HepG2 (cell line): ENCODE measurements around the gene TMEM219. TPM values are rescaled to one million over a fixed set of nuclear protein-coding genes. Genes with fewer than 3 reads are reported as not detected.

Experiments
- ATAC-seq: fragments of 200-7000 bp; cut with Tn5 transposase; 3 replicates; pipeline ENCODE4 v1.9.1; 2020; ENCODE audit warnings: mild to moderate bottlenecking, moderate library complexity
- BruUV-seq: library from RNA; stranded (reverse); fragments of 400-500 nt; replicated peaks from 2 replicates; lab custom pipeline; 2021; lab: Mats Ljungman, UMichigan
- CTCF ChIA-PET: fragments of 300-600 bp; formaldehyde crosslinking; extraction: SDS; loops from one replicate; lab custom pipeline; 2021; ENCODE audit warnings: low total read pairs, inconsistent platforms, low intra/inter-chr PET ratio; lab: Yijun Ruan, JAX
- POLR2A ChIA-PET: fragments of 350-600 bp; sonication (Branson Sonifier 250); formaldehyde crosslinking; loops from one replicate; lab custom pipeline; 2020; ENCODE audit warnings: antibody characterized with exemption, inconsistent platforms; lab: Yijun Ruan, JAX
- DNase-seq: peaks from one replicate; pipeline ENCODE4 v3.0.0-alpha.2; 2015; ENCODE audit warnings: low spot score
- FAIRE-seq: peaks from 3 replicates; lab custom pipeline; 2011; peaks lifted over from hg19 to GRCh38; lab: Jason Lieb, UNC
- H2AFZ ChIP-seq: one replicate; pipeline ENCODE4 v1.6.1; 2011; ENCODE audit warnings: low read length, inconsistent platforms
- H3K27ac ChIP-seq: fragments of 300-600 bp; 3 replicates; pipeline ENCODE4 v1.8.0; 2011; ENCODE audit warnings: mixed run types, mild to moderate bottlenecking, mixed read lengths, low read length, inconsistent platforms; ENCODE audit not compliant: insufficient read depth; ENCODE audit errors: extremely low read length
- H3K27me3 ChIP-seq, 2 experiments: fragments of 200-600 bp in 1 of 2; 2 replicates in 1 of 2; 3 replicates in 1 of 2; pipeline versions ENCODE4 v1.6.0 to v1.8.0; 2011; ENCODE audit warnings: low read length in 2 of 2, mild to moderate bottlenecking in 2 of 2, moderate library complexity in 2 of 2, inconsistent platforms in 1 of 2; ENCODE audit not compliant: insufficient read depth in 2 of 2, control insufficient read depth in 1 of 2
- H3K36me3 ChIP-seq, 2 experiments: fragments of 200-600 bp in 1 of 2; replicated peaks in 1 of 2; 2 replicates in 1 of 2; 3 replicates in 1 of 2; pipeline versions ENCODE4 v1.5.1 to v1.8.0; 2011; ENCODE audit warnings: low read length in 2 of 2, inconsistent platforms in 1 of 2; ENCODE audit not compliant: insufficient read depth in 2 of 2, control insufficient read depth in 1 of 2
- H3K4me1 ChIP-seq: 2 replicates; pipeline ENCODE4 v1.5.1; 2012; ENCODE audit warnings: low read length, inconsistent platforms; ENCODE audit not compliant: insufficient read depth
- H3K4me2 ChIP-seq: 2 replicates; pipeline ENCODE4 v1.6.0; 2011; ENCODE audit warnings: low read depth, low read length, inconsistent platforms
- H3K4me3 ChIP-seq, 3 experiments: fragments of 200-600 bp in 1 of 3; sonication (generic), shearing (Covaris generic) in 1 of 3; replicated peaks in 1 of 3; 2 replicates each; pipeline ENCODE4 v1.5.1; 2011 to 2016; ENCODE audit warnings: low read length in 3 of 3, inconsistent platforms in 2 of 3, low read depth in 2 of 3, mild to moderate bottlenecking in 2 of 3, control low read depth in 1 of 3, mixed read lengths in 1 of 3; ENCODE audit not compliant: insufficient read depth in 1 of 3
- H3K79me2 ChIP-seq: one replicate; pipeline ENCODE4 v1.6.1; 2011; ENCODE audit warnings: low read length, inconsistent platforms; ENCODE audit not compliant: insufficient read depth
- H3K9ac ChIP-seq: 2 replicates; pipeline ENCODE4 v1.6.0; 2011; ENCODE audit warnings: mild to moderate bottlenecking, low read depth, low read length, inconsistent platforms; ENCODE audit not compliant: insufficient read depth
- H3K9me3 ChIP-seq: 2 replicates; pipeline ENCODE4 v1.5.1; 2012; ENCODE audit warnings: mild to moderate bottlenecking, low read length
- H4K20me1 ChIP-seq: 2 replicates; pipeline ENCODE4 v1.6.0; 2011; ENCODE audit warnings: inconsistent platforms, mild to moderate bottlenecking, low read length, moderate library complexity; ENCODE audit not compliant: insufficient read depth
- ATF7-NPFF ChIP-seq: sonication (generic); formaldehyde crosslinking; IDR thresholded peaks from 2 replicates; pipeline ENCODE4 v1.8.1; 2023; ENCODE audit warnings: mild to moderate bottlenecking, low read depth, missing genetic modification reagents, moderate library complexity
- EEA1 ChIP-seq: sonication (generic); formaldehyde crosslinking; IDR thresholded peaks from 2 replicates; pipeline ENCODE4 v1.5.1; 2020; ENCODE audit warnings: mild to moderate bottlenecking, missing genetic modification reagents, borderline replicate concordance
- FOXP4 ChIP-seq: sonication (generic); formaldehyde crosslinking; IDR thresholded peaks from 2 replicates; pipeline ENCODE4 v1.4.0; 2020; ENCODE audit warnings: missing genetic modification reagents
- GATA4 ChIP-seq: sonication (generic); IDR thresholded peaks from 2 replicates; pipeline ENCODE4 v1.6.1; 2016; ENCODE audit warnings: antibody characterized with exemption, low read depth, borderline replicate concordance
- MED8 ChIP-seq: sonication (generic); formaldehyde crosslinking; IDR thresholded peaks from 2 replicates; pipeline ENCODE4 v1.8.1; 2023; ENCODE audit warnings: mild to moderate bottlenecking, missing genetic modification reagents; ENCODE audit not compliant: insufficient replicate concordance
- NR2F6 ChIP-seq, 2 experiments: IDR thresholded peaks; 2 replicates each; pipeline ENCODE4 v1.6.1; 2016; ENCODE audit warnings: antibody characterized with exemption in 1 of 2, mild to moderate bottlenecking in 1 of 2
- SKIL ChIP-seq: sonication (generic); formaldehyde crosslinking; IDR thresholded peaks from 2 replicates; pipeline ENCODE4 v1.8.0; 2022; ENCODE audit warnings: missing genetic modification reagents, mild to moderate bottlenecking, moderate library complexity, borderline replicate concordance
- TP53 ChIP-seq: sonication (generic); formaldehyde crosslinking; conservative IDR thresholded peaks from 2 replicates; pipeline ENCODE4 v1.4.0; 2020; ENCODE audit warnings: missing genetic modification reagents
- ZMYM3 ChIP-seq: sonication (generic); formaldehyde crosslinking; IDR thresholded peaks from 2 replicates; pipeline ENCODE4 v1.5.1; 2020; ENCODE audit warnings: mild to moderate bottlenecking, missing genetic modification reagents
- ZNF484 ChIP-seq: sonication (generic); formaldehyde crosslinking; IDR thresholded peaks from 2 replicates; pipeline ENCODE4 v1.5.1; 2020; ENCODE audit warnings: mild to moderate bottlenecking, low read depth, missing genetic modification reagents, borderline replicate concordance
- ZNF737 ChIP-seq: sonication (generic); formaldehyde crosslinking; IDR thresholded peaks from 2 replicates; pipeline ENCODE4 v1.5.0; 2020; ENCODE audit warnings: missing genetic modification reagents, mild to moderate bottlenecking, borderline replicate concordance
- ZNF772 ChIP-seq: sonication (generic); formaldehyde crosslinking; IDR thresholded peaks from 2 replicates; pipeline ENCODE4 v1.5.0; 2020; ENCODE audit warnings: mild to moderate bottlenecking, missing genetic modification reagents
- ZSCAN5A ChIP-seq: sonication (generic); formaldehyde crosslinking; IDR thresholded peaks from 2 replicates; pipeline ENCODE4 v1.8.0; 2022; ENCODE audit warnings: mild to moderate bottlenecking, missing genetic modification reagents, borderline replicate concordance
- WGBS: methylation state at CpG from one replicate; pipeline ENCODE4 v1.1.6; 2017; ENCODE audit warnings: low lambda C conversion rate; 5-methylcytosine and 5-hydroxymethylcytosine counted together
- in situ Hi-C: cut with HindIII; loops from 2 replicates; pipeline ENCODE4 v1.10.0; 2017; ENCODE audit warnings: low pct_unique_long_range_greater_than_20kb; ENCODE audit not compliant: extremely low pct_ligation_motif_present
- intact Hi-C: fragments of 100-400 bp; cut with micrococcal nuclease; formaldehyde crosslinking; loops from one replicate; pipeline ENCODE4 v1.10.0; 2022; ENCODE audit not compliant: unreplicated experiment
- polyA plus RNA-seq, 8 experiments: library from polyadenylated mRNA; depleted of rRNA in 3 of 8; stranded (reverse) in 7 of 8; unstranded in 1 of 8; fragments of >200 nt; fragmentation: Illumina TruSeq in 4 of 8; extraction: Trizol in 4 of 8; gene quantifications; 2 replicates each; pipeline versions ENCODE4 v1.2.1 to v1.2.3, GENCODE V29; 2011 to 2016; ENCODE audit warnings: low read depth in 4 of 8, missing spikeins in 1 of 8, mixed read lengths in 1 of 8; ENCODE audit not compliant: insufficient read depth in 1 of 8
- total RNA-seq, 5 experiments: library from RNA; depleted of rRNA; stranded (reverse); fragments of >200 nt; fragmentation: Illumina TruSeq; extraction: Trizol; gene quantifications; 2 replicates each; pipeline ENCODE4 v1.2.3, GENCODE V29; 2016; ENCODE audit warnings: low read depth in 1 of 5
- TF ChIP-seq, protein P1 (sequence below): sonication (generic); formaldehyde crosslinking; IDR thresholded peaks from 2 replicates; pipeline ENCODE4 v1.4.0; 2020; ENCODE audit warnings: mild to moderate bottlenecking, low read depth, missing genetic modification reagents

Gene TMEM219
- total and polyA plus RNA-seq, 2 of the 13 experiments (the other 11 are each of a cell fraction or from before 2014, with no cell fraction given), result 105 to 115 TPM

DNA sequence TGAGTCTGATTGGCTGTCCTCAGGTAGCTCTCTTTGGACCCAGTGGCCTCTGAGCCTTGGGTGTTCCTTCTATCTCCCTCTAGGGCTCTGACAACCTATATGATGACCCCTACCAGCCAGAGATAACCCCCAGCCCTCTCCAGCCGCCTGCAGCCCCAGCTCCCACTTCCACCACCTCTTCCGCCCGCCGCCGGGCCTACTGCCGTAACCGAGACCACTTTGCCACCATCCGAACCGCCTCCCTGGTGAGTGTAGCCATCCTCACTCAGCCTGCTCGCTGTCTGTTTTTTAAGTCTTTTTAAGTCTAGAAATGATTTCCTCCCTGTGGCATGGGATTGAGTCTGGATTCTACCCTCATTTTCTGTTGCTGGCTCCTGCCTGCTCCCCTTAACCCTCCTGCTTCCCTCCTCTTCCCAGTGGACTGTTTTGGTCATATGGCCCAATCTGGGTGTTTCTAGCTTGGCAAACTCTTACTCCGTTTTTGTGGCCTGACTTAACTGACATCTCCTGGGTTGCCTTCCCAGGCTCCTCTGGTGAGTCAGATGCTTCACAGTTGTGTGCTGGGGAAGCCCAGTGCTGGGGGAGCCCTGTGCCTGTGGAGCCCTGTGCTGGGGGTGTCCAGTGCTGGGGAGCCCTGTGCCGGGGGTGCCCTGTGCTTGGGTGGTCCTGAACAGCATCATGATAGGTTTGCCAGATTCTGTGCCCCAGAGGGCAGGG is 21.7 kb downstream of the TMEM219 start:
- H3K27me3 ChIP-seq, result no peaks in the 10 kb centered on the region
- TF ChIP-seq FOXP4, result no peak
- TF ChIP-seq ZNF737 (CRISPR knock-in tag), result no peak
- TF ChIP-seq ZNF484 (CRISPR knock-in tag), result no peak
- TF ChIP-seq EEA1, result no peak
- TF ChIP-seq ATF7-NPFF, result no peak
- TF ChIP-seq SKIL (CRISPR knock-in tag), result no peak
- TF ChIP-seq ZNF772 (CRISPR knock-in tag), result no peak
- TF ChIP-seq MED8 (CRISPR knock-in tag), result no peak
- TF ChIP-seq TP53 (CRISPR knock-in tag), result no peak
- TF ChIP-seq ZMYM3 (CRISPR knock-in tag), result no peak
- TF ChIP-seq, protein P1, sequence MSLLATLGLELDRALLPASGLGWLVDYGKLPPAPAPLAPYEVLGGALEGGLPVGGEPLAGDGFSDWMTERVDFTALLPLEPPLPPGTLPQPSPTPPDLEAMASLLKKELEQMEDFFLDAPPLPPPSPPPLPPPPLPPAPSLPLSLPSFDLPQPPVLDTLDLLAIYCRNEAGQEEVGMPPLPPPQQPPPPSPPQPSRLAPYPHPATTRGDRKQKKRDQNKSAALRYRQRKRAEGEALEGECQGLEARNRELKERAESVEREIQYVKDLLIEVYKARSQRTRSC (CRISPR knock-in tag), result no peak
- no peak for TF ChIP-seq NR2F6 (IDR thresholded peaks at IDR 0.05)
- TF ChIP-seq NR2F6 (CRISPR knock-in tag; IDR thresholded peaks at IDR 0.05), result no peak
- TF ChIP-seq GATA4, result no peak
- no peak for TF ChIP-seq ZSCAN5A (CRISPR knock-in tag)
- DNase-seq (no peak), ATAC-seq (no peak), FAIRE-seq (no peak)
- no TSS peak for BruUV-seq
- no peak overlapping the region for H3K27ac ChIP-seq
- H3K4me2 ChIP-seq, result no peak overlapping the region
- peaks cover 71 to 100% of the 10 kb centered on the region in 2 experiments for H3K36me3 ChIP-seq
- ChIA-PET CTCF (no interaction called here), POLR2A (no interaction called here)
- no peaks in the 10 kb centered on the region for H3K9me3 ChIP-seq
- intact Hi-C loops, result no loop called here
- H2AFZ ChIP-seq, result no peak overlapping the region
- no peak overlapping the region for H3K9ac ChIP-seq
- H4K20me1 ChIP-seq, result no peaks in the 10 kb centered on the region
- in situ Hi-C loops, result no loop called here
- H3K4me1 ChIP-seq, result no peaks in the 10 kb centered on the region
- no peaks in the 10 kb centered on the region for H3K79me2 ChIP-seq
- WGBS, result 93% methylated on average over 11 of the region's 12 CpGs
- no peak overlapping the region for H3K4me3 ChIP-seq
